A673 (cell line): Measurements from ENCODE around the gene CLDN20. TPM values are rescaled to one million over a fixed set of nuclear protein-coding genes. Genes with fewer than 3 reads are reported as not detected.

Source experiments
- BruUV-seq: library from RNA; stranded (reverse); fragments of 400-500 nt; replicated peaks from 2 replicates; lab custom pipeline; 2021; lab: Mats Ljungman, UMichigan
- CTCF ChIA-PET: fragments of 300-600 bp; sonication (Branson Sonifier 250); formaldehyde crosslinking; loops from one replicate; lab custom pipeline; 2022; ENCODE audit warnings: antibody characterized with exemption; lab: Charles Lee
- POLR2A ChIA-PET: fragments of 300-600 bp; sonication (Branson Sonifier 250); formaldehyde crosslinking; loops from one replicate; lab custom pipeline; 2022; ENCODE audit warnings: antibody characterized with exemption; ENCODE audit not compliant: low non-redundant PET; lab: Charles Lee
- DNase-seq: peaks from one replicate; pipeline ENCODE4 v3.0.0-alpha.2; 2015; ENCODE audit warnings: low spot score
- H3K27ac ChIP-seq: fragments of 200-600 bp; sonication (generic); 2 replicates; pipeline ENCODE4 v1.5.1; 2016; ENCODE audit warnings: mixed run types, low read depth, mild to moderate bottlenecking, mixed read lengths, antibody characterized with exemption, low read length; ENCODE audit not compliant: poor library complexity, severe bottlenecking
- H3K27me3 ChIP-seq: fragments of 200-600 bp; sonication (generic); replicated peaks from 2 replicates; pipeline ENCODE4 v1.6.1; 2017; ENCODE audit warnings: mixed run types, low read depth, mild to moderate bottlenecking, mixed read lengths, antibody characterized with exemption, low read length; ENCODE audit not compliant: insufficient read depth, poor library complexity
- H3K36me3 ChIP-seq: fragments of 200-600 bp; sonication (generic); 2 replicates; pipeline ENCODE4 v1.6.1; 2016; ENCODE audit warnings: mixed run types, mild to moderate bottlenecking, mixed read lengths, antibody characterized with exemption, low read length; ENCODE audit not compliant: insufficient read depth, poor library complexity, severe bottlenecking
- H3K4me1 ChIP-seq: fragments of 200-600 bp; sonication (generic); 2 replicates; pipeline ENCODE4 v1.6.1; 2017; ENCODE audit warnings: mixed run types, mild to moderate bottlenecking, mixed read lengths, antibody characterized with exemption, low read length; ENCODE audit not compliant: insufficient read depth, poor library complexity, severe bottlenecking
- H3K4me3 ChIP-seq: fragments of 200-600 bp; sonication (generic); 2 replicates; pipeline ENCODE4 v1.5.1; 2016; ENCODE audit warnings: low read depth, mixed run types, mild to moderate bottlenecking, mixed read lengths, low read length; ENCODE audit not compliant: poor library complexity, severe bottlenecking
- H3K9me3 ChIP-seq: fragments of 200-600 bp; sonication (generic); 2 replicates; pipeline ENCODE4 v1.6.1; 2016; ENCODE audit warnings: mixed run types, low read depth, mild to moderate bottlenecking, mixed read lengths, antibody characterized with exemption, low read length; ENCODE audit not compliant: poor library complexity, severe bottlenecking
- CTCF ChIP-seq: fragments of 300-800, 200-600 bp; sonication (generic); conservative IDR thresholded peaks from 2 replicates; pipeline ENCODE4 v1.5.1; 2017; ENCODE audit warnings: low read depth, mild to moderate bottlenecking, antibody characterized with exemption, low read length, moderate library complexity, mixed read lengths
- EZH2 ChIP-seq: fragments of 200-600 bp; sonication (generic); IDR thresholded peaks from 2 replicates; pipeline ENCODE4 v1.6.1; 2017; ENCODE audit warnings: borderline replicate concordance, low read depth, mild to moderate bottlenecking, mixed read lengths, antibody characterized with exemption, low read length; ENCODE audit not compliant: poor library complexity, severe bottlenecking
- intact Hi-C: fragments of 100-400 bp; cut with micrococcal nuclease; formaldehyde crosslinking; loops from one replicate; pipeline ENCODE4 v1.10.0; 2022; ENCODE audit not compliant: unreplicated experiment
- total RNA-seq: library from RNA; stranded (reverse); gene quantifications from 2 replicates; pipeline ENCODE4 v1.2.3, GENCODE V29; 2021

The CLDN20 gene
- total RNA-seq, 1 experiment from 2014 or later: not detected

- DNase-seq: peak; percentile 100
- TF ChIP-seq EZH2 (no peak), CTCF (no peak)
- Histone ChIP-seq H3K36me3 (peaks cover 14% of the 10 kb centered on the region), H3K4me3 (peak within 1 kb of the TSS; percentile 86), H3K9me3 (no peaks in the 10 kb centered on the region), H3K4me1 (peaks cover 29% of the 10 kb centered on the region), H3K27me3 (no peaks in the 10 kb centered on the region), H3K27ac (peak within 1 kb of the TSS; percentile 77)
- intact Hi-C loops: loop anchor here (1.0 kb wide), 1 partner anchor 137 kb away; no protein-coding TSS in a partner anchor
- CTCF ChIA-PET: interaction anchor here (0.6 kb wide), 1 partner anchor 143 kb away, joined by 6 read pairs; no protein-coding TSS in a partner anchor
- no TSS peak for BruUV-seq
- POLR2A ChIA-PET: interaction anchor here (0.7 kb wide), 1 partner anchor 21 kb away, joined by 7 read pairs; no protein-coding TSS in a partner anchor
Measured at GRCh38 chr6:155314092-155314772, 50.4 kb downstream of the CLDN20 start, which contains the start of gene TFB1M. TSS of gene TFB1M (minus strand) at chr6:155314484. CDS start at chr6:155314428, 56 bp downstream.

GRCh38 chr6:155314773-155315515 lies 51.1 kb downstream of the CLDN20 start:
- BruUV-seq: TSS peak; percentile 94
- Histone ChIP-seq H3K9me3 (no peaks in the 10 kb centered on the region), H3K27ac (peak overlapping the region; percentile 77), H3K4me1 (peaks cover 29% of the 10 kb centered on the region), H3K27me3 (no peaks in the 10 kb centered on the region), H3K4me3 (peak overlapping the region; percentile 86), H3K36me3 (peaks cover 6% of the 10 kb centered on the region)
- ChIA-PET POLR2A (interaction anchor here (0.7 kb wide), 1 partner anchor 21 kb away, joined by 7 read pairs; no protein-coding TSS in a partner anchor), CTCF (interaction anchor here (0.6 to 1.0 kb wide), 2 partner anchors 138 to 144 kb away, joined by 5 to 6 read pairs; no protein-coding TSS in a partner anchor)
- peak; percentile 92 for DNase-seq
- intact Hi-C loops: loop anchor here (1.0 to 5.0 kb wide), 2 partner anchors 138 to 383 kb away; no protein-coding TSS in a partner anchor
- TF ChIP-seq EZH2 (no peak), CTCF (no peak)

- Histone ChIP-seq H3K9me3 (no peaks in the 10 kb centered on the region), H3K4me3 (peak overlapping the region; percentile 86), H3K27me3 (no peaks in the 10 kb centered on the region), H3K36me3 (peaks cover under 1% of the 10 kb centered on the region), H3K4me1 (peaks cover 23% of the 10 kb centered on the region), H3K27ac (peak overlapping the region; percentile 77)
- no TSS peak for BruUV-seq
- DNase-seq: no peak
- intact Hi-C loops: loop anchor here (5.0 kb wide), 1 partner anchor 383 kb away; no protein-coding TSS in a partner anchor
- ChIA-PET CTCF (interaction anchor here (1.0 kb wide), 1 partner anchor 138 kb away, joined by 5 read pairs; no protein-coding TSS in a partner anchor), POLR2A (no interaction called here)
- TF ChIP-seq CTCF (no peak), EZH2 (no peak)
Measured at GRCh38 chr6:155315516-155315871, 51.7 kb downstream of the CLDN20 start.
